ENCODE measurements around the gene OR5AU1. TPM values are rescaled to one million over a fixed set of nuclear protein-coding genes. Genes with fewer than 3 reads are reported as not detected.

The OR5AU1 gene
- total RNA-seq, 1 donor from 2014 or later: not detected

DNA sequence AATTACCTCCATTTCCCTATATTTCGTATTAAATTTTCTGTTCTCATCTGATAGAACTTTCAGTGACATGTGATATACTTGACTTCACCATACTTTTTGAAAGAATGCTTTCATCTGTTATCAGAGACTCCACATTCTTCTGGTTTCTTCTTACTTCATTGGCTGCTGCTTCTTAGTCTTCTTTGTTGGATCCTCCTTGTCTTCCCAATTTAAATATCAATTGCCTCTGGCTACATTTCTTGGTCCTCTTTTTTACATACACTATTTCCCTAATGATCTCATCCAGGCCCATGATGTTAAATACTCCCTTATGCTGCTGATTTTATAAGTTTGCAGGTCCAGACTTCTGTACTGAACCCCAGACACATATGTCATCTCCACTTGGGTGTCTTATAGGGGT lies 22.0 kb downstream of the OR5AU1 start:
- H3K4me1 Mint-ChIP-seq (ENCODE audit: low read depth): no peaks in the 10 kb centered on the region
- no peaks in the 10 kb centered on the region for H3K36me3 Mint-ChIP-seq (ENCODE audit: low read depth)
- peaks cover 3% of the 10 kb centered on the region for H3K27me3 Mint-ChIP-seq (ENCODE audit: low read depth)
- H3K27ac Mint-ChIP-seq (ENCODE audit: unreplicated experiment): no peak overlapping the region
- TF ChIP-seq, protein P1, sequence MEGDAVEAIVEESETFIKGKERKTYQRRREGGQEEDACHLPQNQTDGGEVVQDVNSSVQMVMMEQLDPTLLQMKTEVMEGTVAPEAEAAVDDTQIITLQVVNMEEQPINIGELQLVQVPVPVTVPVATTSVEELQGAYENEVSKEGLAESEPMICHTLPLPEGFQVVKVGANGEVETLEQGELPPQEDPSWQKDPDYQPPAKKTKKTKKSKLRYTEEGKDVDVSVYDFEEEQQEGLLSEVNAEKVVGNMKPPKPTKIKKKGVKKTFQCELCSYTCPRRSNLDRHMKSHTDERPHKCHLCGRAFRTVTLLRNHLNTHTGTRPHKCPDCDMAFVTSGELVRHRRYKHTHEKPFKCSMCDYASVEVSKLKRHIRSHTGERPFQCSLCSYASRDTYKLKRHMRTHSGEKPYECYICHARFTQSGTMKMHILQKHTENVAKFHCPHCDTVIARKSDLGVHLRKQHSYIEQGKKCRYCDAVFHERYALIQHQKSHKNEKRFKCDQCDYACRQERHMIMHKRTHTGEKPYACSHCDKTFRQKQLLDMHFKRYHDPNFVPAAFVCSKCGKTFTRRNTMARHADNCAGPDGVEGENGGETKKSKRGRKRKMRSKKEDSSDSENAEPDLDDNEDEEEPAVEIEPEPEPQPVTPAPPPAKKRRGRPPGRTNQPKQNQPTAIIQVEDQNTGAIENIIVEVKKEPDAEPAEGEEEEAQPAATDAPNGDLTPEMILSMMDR (IDR thresholded peaks at IDR 0.05): no peak
- H3K4me3 Mint-ChIP-seq (ENCODE audit: unreplicated experiment): no peak overlapping the region
- no peak for DNase-seq (ENCODE audit: low spot score)
- peaks cover 8% of the 10 kb centered on the region for H3K9me3 Mint-ChIP-seq (ENCODE audit: low read depth)

DNA sequence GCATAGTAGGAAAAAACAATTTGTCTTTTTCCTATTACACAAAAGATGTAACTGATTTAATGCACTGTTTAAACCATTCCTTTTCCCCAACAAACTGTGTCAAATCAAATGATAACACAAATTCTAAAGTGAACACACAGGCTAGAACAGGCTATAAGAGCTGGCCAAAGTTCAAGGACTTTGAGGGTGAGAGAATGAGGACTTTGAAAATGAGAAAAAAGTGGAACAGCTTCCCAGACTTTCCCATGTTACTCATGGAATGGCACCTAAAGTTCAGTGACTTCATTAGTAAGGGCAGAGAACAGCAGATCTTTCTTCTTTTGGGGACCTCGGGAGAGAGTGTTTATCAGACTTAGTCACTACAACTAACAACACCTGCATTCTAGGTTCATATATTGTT lies 32.4 kb downstream of the OR5AU1 start:
- Mint-ChIP-seq H3K27me3 (ENCODE audit: low read depth) (peaks cover 23% of the 10 kb centered on the region), H3K9me3 (ENCODE audit: low read depth) (peaks cover 5% of the 10 kb centered on the region)
- no peak for DNase-seq (ENCODE audit: low spot score)

DNA sequence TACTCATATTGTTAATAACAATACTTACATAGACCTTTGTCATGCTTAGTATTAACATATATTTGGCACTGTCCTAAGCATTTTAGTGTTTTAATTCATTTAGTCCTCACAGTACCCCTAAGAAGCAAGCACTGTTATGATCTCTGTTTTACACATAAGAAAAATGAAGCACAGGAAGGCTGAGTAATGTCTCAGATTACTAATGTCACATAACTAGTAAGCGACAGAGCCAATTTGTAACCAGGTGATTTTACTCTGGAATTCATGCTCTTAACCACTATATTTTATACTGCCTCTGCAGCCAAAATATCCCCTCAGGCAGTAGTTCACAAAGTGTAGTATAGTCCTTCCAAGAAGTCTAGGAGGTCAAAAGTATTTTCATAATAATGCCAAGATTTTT lies 34.7 kb downstream of the OR5AU1 start:
- no peak overlapping the region for H3K27ac Mint-ChIP-seq (ENCODE audit: unreplicated experiment)
- peaks cover 4% of the 10 kb centered on the region for H3K27me3 Mint-ChIP-seq (ENCODE audit: low read depth)

More for the DNA sequence above, 32.4 kb downstream of the OR5AU1 start:
- Mint-ChIP-seq H3K27ac (ENCODE audit: unreplicated experiment) (no peak overlapping the region), H3K36me3 (ENCODE audit: low read depth) (no peaks in the 10 kb centered on the region), H3K4me3 (ENCODE audit: unreplicated experiment) (no peak overlapping the region), H3K4me1 (ENCODE audit: low read depth) (peaks cover 3% of the 10 kb centered on the region)
- TF ChIP-seq, protein P1 (IDR thresholded peaks at IDR 0.05): no peak

DNA sequence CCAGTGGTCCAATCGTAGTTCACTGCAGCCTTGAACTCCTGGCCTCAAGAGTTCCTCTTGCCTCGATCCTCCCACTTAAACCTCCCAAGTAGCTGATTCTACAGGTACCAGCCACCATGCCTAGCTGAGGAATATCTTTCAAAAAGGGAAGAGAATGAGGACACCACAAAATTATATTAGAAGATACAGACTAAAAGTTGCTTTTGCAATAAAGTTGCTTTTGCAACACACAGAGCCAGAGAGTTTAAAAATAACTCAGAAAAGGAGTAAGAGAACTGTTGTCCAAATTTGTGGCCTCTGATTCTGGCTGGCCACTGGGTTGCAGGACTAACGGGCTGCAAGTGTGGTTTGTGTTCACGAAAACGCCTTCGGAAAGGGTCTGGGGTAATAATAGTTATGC lies 35.2 kb downstream of the OR5AU1 start:
- H3K27ac Mint-ChIP-seq (ENCODE audit: unreplicated experiment): no peak overlapping the region
- no peaks in the 10 kb centered on the region for H3K36me3 Mint-ChIP-seq (ENCODE audit: low read depth)
- no peak for DNase-seq (ENCODE audit: low spot score)
- TF ChIP-seq, protein P1 (IDR thresholded peaks at IDR 0.05): no peak
- H3K4me1 Mint-ChIP-seq (ENCODE audit: low read depth): peaks cover 3% of the 10 kb centered on the region
- peaks cover 5% of the 10 kb centered on the region for H3K9me3 Mint-ChIP-seq (ENCODE audit: low read depth)
- H3K27me3 Mint-ChIP-seq (ENCODE audit: low read depth): peaks cover 2% of the 10 kb centered on the region
- no peak overlapping the region for H3K4me3 Mint-ChIP-seq (ENCODE audit: unreplicated experiment)

More for the DNA sequence above, 34.7 kb downstream of the OR5AU1 start:
- H3K4me3 Mint-ChIP-seq (ENCODE audit: unreplicated experiment): no peak overlapping the region
- TF ChIP-seq, protein P1 (IDR thresholded peaks at IDR 0.05): no peak
- no peaks in the 10 kb centered on the region for H3K36me3 Mint-ChIP-seq (ENCODE audit: low read depth)
- H3K9me3 Mint-ChIP-seq (ENCODE audit: low read depth): peaks cover 5% of the 10 kb centered on the region
- H3K4me1 Mint-ChIP-seq (ENCODE audit: low read depth): peaks cover 3% of the 10 kb centered on the region
- no peak for DNase-seq (ENCODE audit: low spot score)

DNA sequence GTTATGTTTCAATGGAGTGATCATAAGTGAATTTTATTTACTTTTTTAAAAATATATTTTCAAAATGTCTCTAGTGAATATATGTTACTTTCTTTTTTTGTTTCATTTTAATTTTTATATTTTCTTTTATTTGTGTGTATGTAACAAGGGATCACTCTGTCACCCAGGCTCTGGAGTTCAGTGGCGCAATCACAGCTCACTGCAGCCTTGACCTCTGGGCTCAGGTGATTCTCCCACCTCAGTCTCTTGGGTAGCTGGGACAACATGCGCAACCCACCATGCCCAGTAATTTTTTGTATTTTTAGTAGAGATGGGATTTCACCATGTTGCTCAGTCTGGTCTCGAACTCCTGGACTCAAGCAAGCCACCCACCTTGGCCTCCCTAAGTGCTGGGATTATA lies 36.9 kb downstream of the OR5AU1 start:
- Mint-ChIP-seq H3K4me1 (ENCODE audit: low read depth) (peaks cover 3% of the 10 kb centered on the region), H3K27ac (ENCODE audit: unreplicated experiment) (no peak overlapping the region), H3K36me3 (ENCODE audit: low read depth) (no peaks in the 10 kb centered on the region), H3K9me3 (ENCODE audit: low read depth) (no peaks in the 10 kb centered on the region), H3K27me3 (ENCODE audit: low read depth) (no peaks in the 10 kb centered on the region), H3K4me3 (ENCODE audit: unreplicated experiment) (no peak overlapping the region)
- TF ChIP-seq, protein P1 (IDR thresholded peaks at IDR 0.05): no peak
- DNase-seq (ENCODE audit: low spot score): no peak
